Measurements from ENCODE around the gene AIFM1.

The AIFM1 gene

GRCh38 chrX:130086447-130087206 is 79.0 kb downstream of the AIFM1 start:
- peak in 1 of 2 donors; percentile 44 for DNase-seq

GRCh38 chrX:130085551-130086446 is 79.8 kb downstream of the AIFM1 start:
- DNase-seq, result no peak

DNA sequence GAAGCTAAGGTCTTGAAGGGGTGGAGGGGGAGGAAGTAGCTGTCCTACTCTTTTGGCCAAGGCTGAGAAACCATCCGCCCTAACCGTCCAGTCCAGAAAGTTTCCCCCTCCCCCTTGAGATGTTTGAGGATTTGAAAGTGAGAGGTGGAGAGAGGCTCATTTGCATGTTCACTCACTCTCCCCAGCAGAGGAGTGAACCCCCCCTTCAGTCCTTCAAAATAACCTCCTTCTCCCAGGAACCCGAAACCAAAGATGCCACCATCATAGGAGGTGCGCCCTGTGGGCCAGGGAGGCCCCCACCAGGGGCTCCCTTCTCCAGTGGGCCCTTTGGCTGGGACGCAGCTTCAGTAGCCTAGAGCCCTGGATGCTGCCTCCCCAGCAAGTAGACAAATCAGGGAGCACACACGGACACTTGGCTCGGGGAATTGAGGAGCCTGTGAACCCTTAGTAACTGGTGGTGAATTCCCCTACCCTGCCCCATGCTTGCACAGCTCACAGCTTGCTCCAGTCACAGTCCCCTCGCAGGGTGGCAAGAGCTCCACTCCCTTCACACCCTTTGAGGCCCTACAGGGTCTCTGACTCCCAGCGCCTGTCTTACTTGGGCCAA is 80.9 kb downstream of the AIFM1 start:
- DNase-seq, result no peak

- DNase-seq, result no peak
Measured at GRCh38 chrX:130083656-130084382, 81.8 kb downstream of the AIFM1 start.

GRCh38 chrX:130083107-130083490 is 82.5 kb downstream of the AIFM1 start:
- DNase-seq, result no peak

GRCh38 chrX:130082244-130083106 is 83.2 kb downstream of the AIFM1 start:
- peak; percentile 55 to 66 for DNase-seq

- DNase-seq, result no peak
Measured at GRCh38 chrX:130081421-130082045, 84.1 kb downstream of the AIFM1 start.

GRCh38 chrX:130080791-130081367 is 84.8 kb downstream of the AIFM1 start:
- DNase-seq, result no peak

GRCh38 chrX:130079824-130080406 is 85.7 kb downstream of the AIFM1 start:
- peak in 1 of 2 donors; percentile 53 for DNase-seq
